HG03521 (cell line): ENCODE measurements around the gene SCTR.
"Not testable (repeated sequence)": the region's sequence is repeated elsewhere in the genome, so short reads cannot be mapped to it uniquely, and the experiment has no call there.

Experiments used
- ATAC-seq: cut with Tn5 transposase; IDR thresholded peaks from one replicate; pipeline ENCODE4 v1.9.1; 2021; ENCODE audit warnings: mild to moderate bottlenecking, moderate library complexity; ENCODE audit not compliant: unreplicated experiment

The SCTR gene

DNA sequence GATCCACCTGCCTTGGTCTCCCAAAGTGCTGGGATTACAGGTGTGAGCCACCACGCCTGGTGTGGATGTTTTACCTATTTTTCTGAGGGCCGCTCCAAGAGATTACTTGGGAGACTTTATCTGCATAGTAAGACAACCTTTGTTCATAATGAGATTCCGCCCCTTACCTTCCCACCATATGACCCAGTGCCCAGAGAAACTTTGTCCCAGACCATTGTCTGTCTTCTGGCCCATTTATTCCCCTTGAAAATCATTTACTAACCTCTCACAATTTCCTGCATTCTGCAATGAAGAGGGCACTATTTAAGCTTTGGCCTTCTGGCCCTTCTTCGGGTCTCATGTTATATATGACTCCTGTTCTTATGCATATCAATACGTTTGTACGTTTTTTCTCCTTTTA, 106.4 kb downstream of the SCTR start:
- no peak for ATAC-seq

DNA sequence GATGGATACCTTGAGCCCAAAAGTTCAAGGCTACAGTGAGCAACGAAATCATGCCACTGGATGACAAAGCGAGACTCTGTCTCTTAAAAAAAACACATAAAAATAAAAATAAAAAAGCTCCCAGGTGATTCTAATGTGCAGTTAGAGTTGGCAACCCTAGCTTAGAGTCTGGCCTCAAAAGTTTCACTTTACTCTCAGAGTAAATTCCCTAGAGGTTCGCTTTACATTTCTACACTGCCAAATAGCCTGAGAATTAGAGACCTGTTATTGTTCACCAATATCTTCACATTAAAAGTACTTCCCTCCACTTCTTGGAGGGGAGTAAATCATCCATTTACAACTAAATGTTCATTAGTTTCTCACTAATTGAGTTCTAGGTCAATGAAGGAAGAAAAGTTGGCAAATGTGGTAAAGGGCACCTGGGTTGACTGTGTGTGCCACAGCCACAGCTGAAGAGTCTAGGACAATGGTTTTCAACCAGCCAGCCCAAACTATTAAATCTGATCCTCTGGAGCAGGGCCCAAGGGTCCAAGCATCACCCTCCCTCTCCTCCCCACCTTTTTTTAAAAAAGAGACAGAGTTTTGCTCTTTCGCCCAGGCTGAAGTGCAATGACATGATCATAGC, 107.9 kb downstream of the SCTR start:
- no peak for ATAC-seq

DNA sequence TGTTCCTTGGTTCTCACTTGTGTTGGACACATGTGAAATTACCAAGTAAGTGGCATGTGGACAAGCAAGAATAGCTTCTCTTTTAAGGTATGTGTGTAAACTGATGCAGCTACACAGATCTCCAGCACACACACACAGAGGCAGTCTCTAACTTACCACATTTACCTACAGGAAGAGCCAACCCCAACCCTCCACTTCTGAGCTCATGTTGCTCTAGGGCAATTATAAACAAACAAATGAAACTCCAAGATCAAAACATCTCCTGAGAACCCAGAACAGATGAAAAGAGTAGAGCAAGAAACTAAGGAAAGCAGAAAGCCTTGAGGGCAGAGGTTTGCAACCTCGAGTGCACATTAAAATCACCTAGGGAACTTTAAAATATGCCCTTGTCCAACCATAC, 108.7 kb downstream of the SCTR start:
- ATAC-seq, result no peak

DNA sequence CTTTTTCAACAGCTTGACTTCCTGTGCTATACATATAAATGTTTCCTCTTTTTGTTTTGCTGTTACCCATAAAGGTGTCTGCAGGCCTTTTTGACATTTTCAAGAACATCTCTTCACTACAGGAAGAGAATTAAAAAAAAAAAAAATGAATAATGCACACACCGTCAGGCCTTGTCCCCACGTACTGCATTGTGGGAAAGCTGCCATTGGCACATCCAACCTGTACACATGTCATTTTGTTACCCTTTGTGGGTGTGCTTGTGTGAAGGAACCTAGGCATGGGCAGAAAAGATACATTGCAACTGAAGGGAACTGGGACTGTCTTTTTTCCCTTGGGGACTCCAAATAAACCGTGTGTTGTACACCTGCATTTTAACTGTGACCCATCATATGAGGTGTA, 109.4 kb downstream of the SCTR start:
- no peak for ATAC-seq

DNA sequence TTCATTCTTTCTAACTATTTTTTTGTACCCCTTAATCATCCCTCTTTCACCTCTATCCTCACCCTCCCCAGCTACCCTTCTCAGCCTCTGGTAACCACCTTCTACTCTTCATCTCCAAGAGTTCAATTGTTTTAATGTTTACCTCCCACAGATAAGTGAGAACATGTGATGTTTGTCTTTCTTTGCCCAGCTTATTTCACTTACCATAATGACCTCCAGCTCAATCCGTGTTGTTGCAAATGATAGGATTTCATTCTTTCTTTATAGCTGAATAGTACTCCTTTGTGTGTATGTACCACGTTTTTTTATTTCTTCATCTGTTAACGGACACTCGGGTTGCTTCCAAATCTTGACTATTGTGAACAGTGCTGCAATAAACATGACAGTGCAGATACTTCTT, 114.8 kb downstream of the SCTR start:
- no peak for ATAC-seq

DNA sequence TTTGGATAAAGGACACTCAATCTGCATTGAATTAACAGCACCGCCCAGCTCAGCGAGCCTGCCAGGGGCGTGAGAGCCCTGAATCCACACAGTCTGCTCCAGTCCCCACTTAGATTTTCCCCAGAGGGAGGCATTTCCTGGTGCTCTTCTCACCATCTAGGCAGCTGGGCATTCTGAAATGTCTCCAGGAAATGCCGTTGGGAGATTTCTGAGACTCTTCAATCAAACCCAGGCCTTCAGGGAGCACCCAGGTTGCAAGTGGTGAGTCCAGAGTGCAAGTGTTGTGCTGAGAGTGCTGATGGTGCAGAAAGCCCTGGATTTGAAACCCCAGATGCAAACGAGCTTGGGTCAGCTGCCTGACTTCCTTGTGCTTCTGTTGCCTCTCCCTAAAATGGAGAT, 116.1 kb downstream of the SCTR start:
- ATAC-seq, result no peak

DNA sequence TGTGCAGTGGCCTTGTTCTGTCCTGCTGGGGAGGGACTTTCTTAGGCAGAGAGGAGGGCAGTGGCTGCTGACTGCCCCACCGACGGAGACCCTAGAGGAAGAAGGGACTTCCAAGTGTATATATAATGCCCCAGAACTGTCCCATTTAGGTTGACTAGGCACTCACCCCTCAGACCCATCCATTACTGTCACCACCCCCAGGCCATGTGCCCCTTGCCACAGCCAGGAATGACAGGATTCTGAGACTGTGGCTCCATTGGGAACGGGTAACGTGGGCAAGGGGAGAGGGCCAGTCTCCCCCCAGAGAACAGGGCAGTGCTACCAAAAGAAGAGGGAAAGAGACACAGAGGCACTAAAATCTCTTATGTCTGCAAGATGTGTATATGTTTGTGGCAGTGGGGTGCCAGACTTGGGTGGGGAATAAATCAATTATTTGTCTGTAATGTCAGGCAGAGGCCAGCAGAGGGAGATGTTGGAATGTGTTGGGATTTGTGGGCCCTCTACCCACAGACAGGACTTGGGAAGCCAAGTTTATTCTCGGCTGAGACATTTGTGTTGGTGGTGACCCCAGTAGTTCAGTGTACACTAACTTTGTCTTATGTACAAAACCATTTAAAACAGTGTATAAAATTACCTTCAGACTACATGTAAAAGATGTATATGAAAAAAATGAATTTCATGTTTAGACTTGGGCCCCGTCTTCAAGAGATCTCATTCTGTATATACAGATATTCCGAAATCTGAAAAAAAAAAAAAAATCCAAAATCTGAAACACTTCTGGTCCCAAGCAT, 116.7 kb downstream of the SCTR start:
- ATAC-seq, result no peak

DNA sequence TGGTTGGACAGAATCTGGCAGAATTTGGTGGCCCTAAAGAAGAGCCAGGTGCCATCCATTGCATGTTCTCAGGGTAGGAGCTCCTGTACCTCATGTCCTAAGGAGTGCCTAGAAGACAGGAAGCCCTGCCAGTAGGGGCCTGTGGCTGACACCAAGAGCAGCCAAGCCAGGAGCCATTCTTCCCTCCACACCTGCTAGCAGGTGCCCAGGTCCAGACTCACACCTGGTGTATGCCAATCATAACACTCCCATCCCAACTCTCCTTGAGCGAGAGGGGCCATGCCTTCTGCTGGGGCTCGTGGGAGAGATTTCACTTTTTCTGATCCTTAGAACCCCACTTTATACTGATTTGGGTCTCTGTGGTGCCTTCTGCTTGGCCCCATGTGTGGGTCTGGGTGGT, 119.1 kb downstream of the SCTR start:
- no peak for ATAC-seq

DNA sequence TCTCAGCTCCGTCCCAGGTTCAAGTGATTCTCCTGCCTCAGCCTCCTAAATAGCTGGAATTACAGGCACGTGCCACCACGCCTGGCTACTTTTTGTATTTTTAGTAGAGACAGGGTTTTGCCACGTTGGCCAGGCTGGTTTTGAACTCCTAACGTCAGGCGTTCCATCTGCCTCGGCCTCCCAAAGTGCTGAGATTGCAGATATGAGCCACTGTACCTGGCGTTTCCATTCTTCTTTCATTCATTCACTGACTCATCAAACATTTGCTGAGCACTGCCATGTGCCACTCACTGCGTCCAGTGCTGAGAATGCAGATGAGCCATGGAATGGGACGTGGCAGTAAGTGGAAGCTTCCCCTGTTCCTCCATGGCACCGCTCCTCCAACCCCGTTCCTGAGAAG, 120.7 kb downstream of the SCTR start:
- not testable (repeated sequence) for ATAC-seq

DNA sequence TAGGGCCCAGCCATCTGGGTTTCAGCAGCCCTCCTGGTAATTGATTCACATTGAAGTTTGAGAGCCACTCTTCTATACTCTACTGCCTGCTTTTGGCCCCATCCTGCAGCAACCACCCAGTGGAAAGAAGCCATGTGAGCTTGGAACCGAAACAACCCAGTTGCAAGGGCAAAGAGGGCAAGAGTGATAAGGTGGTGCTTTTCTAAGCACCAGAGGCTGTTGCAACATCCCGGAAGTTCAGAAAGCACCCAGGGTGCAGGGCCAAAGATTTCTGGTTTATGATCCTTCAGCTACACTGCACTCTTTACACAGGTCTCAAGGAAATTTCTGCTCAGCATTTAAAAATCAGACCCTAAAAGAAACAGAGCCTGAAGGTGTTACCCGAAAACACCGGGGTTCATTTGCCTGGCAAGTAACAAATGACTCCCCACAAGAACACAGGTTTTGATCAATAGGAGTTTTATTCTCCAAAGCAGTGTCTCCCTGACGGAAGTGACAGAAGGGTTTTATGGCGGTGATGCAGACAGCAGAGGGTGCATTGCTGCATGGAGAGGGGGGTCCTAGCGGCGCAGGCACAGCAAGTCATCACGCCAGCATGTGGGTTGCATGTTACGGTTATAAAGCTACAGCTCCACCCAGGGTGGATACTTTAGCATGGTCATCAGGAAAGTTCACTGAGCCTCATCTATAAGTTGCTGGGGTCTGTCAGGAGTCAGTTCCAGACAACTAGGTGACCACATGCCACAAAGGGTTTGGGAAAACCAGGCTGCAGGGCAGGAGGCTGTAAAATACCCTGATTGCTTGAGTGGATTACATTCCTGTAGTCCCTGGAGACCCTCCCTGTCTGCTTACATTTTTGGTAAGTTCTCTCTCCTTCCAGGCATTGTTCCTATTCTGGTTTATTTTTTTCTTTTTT, 121.4 kb downstream of the SCTR start:
- no peak for ATAC-seq

DNA sequence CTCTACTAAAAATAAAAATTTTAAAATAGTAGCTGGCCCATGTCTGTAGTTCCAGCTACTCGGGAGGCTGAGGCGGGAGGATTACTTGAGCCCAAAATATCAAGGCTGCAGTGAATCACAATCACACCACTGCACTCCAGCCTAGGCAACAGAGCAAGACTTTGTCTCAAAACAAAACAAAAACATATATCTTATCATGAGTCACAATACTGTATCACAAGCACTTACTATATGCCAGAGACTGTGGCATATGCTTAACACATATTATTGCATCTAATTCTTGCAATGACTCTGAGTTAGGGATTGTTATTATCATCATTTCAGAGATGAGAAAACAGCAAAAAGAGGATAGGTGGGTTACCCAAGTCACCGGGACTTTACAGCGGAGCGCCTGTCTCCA, 122.2 kb downstream of the SCTR start:
- no peak for ATAC-seq

DNA sequence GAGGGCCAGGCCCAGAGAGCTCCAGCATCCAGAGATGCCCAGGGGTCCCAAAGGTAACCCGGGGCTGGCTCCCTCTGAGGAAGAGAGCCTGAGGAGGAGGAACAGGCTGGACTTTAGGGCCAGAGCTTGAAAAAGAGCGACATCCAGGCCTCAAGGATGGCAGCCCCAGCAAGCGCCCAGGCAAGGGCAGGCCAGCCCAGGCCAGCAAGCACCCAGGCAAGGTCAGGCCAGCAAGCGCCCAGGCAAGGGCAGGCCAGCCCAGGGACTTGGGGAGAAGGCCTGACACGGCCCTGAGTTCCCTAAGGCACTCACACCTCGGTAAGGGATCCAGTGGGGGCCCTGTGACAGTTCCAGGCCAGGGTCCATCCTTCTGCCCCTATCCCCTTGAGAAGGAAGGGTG, 127.1 kb downstream of the SCTR start:
- ATAC-seq, result no peak

DNA sequence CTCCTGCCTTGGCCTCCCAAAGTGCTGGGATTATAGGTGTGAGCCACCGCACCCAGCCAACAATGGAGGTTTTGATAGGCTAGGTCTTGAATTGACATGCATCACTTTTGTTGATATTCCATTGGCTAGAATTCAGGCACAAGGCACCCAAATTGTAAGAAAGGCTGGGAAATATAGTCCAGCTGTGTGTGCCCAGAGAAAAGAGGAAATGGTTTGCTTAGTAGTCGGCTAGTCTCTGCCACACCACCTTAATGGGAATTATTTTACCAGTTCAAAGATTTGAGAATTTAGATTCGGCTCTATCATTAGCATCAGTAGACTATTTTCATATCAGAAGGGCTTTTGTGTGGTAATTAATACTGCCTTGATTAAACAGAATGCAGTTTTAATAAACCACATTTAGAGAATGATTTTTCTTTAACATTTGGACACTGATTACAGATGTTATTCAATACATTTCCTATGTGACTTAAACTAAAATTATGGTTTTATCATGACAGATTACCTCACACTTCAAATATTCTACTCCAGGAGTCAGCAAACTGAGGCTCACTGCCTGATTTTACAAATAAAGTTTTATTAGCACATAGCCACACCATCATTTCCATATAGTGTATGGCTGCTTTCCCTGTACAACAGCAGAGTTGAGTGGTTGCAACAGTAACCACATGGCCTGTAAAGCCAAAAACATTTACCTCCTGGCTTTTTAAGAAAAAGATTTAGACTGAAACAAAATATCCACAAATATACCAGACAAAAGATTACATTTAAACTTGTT, 130.1 kb downstream of the SCTR start:
- no peak for ATAC-seq
